ENCODE results near the gene GALNT14.

GALNT14 gene

DNA sequence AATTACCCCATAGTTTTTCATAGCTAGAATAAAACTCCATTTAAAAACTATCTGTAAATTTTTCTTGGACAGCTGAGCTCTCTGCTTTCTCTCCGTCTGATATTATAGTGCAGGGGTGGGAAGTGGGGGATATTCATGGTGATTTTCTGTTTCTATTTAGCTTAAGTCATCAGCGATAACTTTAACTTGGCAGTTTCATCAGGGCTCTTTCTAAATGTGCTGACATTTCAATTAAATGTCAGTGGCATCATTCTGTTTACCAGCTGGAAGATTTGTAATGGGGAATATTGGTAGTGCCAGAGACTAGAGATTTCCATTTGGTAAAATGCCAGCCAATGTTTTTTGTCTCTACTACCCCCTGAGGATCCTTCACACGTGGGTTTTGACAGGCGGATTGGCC is 277.5 kb downstream of the GALNT14 start:
- no peak for DNase-seq (ENCODE audit: low read depth in 1 of 2, low spot score in 1 of 2)

All from activated CD4-positive, alpha-beta T cell treated with anti-CD3 and anti-CD28 coated beads, Interleukin-2, amount 50 U/mL, for 24 hours (primary cell).